ENCODE measurements around the gene CTNNA1. TPM values are rescaled to one million over a fixed set of nuclear protein-coding genes. Genes with fewer than 3 reads are reported as not detected.

Gene CTNNA1
- polyA plus RNA-seq, 3 donors, result 74.0 to 172 (median 129) TPM

GRCh38 chr5:138946831-138947560 lies 193.8 kb downstream of the CTNNA1 start:
- 94 to 97% (median 96%) methylated on average over 20 of the region's 20 CpGs for WGBS, 3 donors
- no peak overlapping the region for H3K27ac ChIP-seq (ENCODE audit: low read depth, low read length)

- no peak overlapping the region for H3K27ac ChIP-seq (ENCODE audit: low read depth, low read length)
- 37 to 95% (median 91%) methylated on average over 5 of the region's 5 CpGs for WGBS, 3 donors
Observed at GRCh38 chr5:138947780-138948179, 194.6 kb downstream of the CTNNA1 start.

GRCh38 chr5:138948471-138949222 lies 195.4 kb downstream of the CTNNA1 start:
- 52 to 79% (median 73%) methylated on average over 23 of the region's 23 CpGs for WGBS, 3 donors
- H3K27ac ChIP-seq (ENCODE audit: low read depth, low read length), result no peak overlapping the region

- WGBS, 3 donors, result 71 to 92% (median 86%) methylated on average over 4 of the region's 4 CpGs
- H3K27ac ChIP-seq (ENCODE audit: low read depth, low read length), result no peak overlapping the region
Observed at GRCh38 chr5:138949223-138949574, 196.0 kb downstream of the CTNNA1 start.

GRCh38 chr5:138949988-138950387 lies 196.8 kb downstream of the CTNNA1 start:
- WGBS, 3 donors, result 53 to 96% (median 89%) methylated on average over 3 of the region's 3 CpGs

DNA sequence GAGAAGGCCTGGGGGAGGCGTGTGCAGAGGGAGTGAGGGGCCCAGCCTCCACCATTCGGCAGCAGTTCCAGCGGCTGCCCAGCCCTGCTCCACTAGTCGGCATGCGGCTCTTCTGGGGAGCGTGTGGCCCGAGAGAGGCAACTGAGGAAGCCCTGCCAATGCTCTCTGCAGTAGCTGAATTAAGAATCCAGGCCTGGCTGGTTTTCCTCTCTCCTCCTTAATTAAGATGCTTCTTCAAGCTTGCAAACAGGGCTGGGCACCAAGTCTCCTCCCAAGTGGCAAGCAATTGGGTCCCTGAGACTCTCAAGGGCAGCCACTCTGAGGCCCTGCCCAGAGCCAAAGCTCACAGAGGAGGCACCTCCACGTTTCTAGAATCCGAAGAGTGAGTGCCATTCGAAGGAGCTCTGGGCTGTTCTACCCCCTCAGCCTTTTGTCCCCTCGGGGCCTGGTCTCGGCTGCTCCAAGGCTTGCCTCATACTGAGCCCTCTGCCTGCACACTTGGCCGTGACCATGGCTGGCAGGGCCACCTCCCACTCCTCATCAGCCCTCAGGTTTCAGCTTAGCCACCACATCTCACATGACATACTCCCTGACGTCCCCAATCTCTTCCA lies 197.3 kb downstream of the CTNNA1 start:
- H3K27ac ChIP-seq (ENCODE audit: low read depth, low read length), result no peak overlapping the region
- 57 to 83% (median 79%) methylated on average over 14 of the region's 14 CpGs for WGBS, 3 donors

More at GRCh38 chr5:138949988-138950387, 196.8 kb downstream of the CTNNA1 start:
- no peak overlapping the region for H3K27ac ChIP-seq (ENCODE audit: low read depth, low read length)

DNA sequence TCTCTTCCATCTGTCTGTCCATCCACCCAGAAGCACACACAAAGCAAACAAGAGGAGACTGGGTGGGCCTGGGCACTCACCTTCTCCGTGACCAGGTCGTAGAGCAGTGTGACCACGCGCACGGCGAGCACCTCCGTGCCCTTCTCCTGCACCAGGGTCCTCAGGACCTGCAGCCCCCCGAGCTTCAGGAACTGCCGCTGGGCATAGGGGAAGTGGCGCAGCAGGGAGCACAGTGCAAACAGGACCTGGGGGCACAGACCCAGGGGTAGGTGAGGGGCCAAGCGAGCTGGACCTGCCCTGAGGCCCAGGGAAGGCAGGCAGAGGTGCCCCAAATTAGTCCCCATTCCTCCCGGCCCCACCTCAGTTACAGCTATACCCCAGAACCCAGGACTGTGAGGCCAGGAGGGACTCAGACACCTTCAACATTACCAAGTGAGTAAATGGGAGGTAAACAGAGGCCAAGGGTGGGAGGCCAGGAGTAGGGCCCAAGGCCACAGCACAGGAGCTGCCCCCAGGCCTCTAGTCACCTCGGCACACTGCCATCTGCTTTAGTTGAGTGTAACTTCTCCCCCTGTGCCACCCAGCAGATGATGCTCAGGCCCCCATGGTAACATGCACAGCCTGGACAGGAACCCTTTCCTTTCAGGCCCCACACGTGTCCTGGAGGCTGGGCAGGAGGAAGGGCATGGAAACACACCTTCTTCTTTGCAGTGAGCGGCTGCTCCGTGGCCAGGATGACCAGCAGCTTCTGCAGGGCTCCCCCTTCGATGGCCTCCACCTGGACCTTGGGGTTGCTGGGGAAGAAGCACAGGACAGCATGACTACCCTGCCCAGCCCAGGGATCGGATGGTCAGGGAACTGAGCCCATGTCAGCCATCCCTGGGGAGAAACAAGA lies 198.1 kb downstream of the CTNNA1 start:
- 88 to 96% (median 95%) methylated on average over 18 of the region's 18 CpGs for WGBS, 3 donors
- H3K27ac ChIP-seq (ENCODE audit: low read depth, low read length), result no peak overlapping the region

GRCh38 chr5:138951986-138952735 lies 198.9 kb downstream of the CTNNA1 start:
- no peak overlapping the region for H3K27ac ChIP-seq (ENCODE audit: low read depth, low read length)
- 64 to 91% (median 86%) methylated on average over 17 of the region's 17 CpGs for WGBS, 3 donors

GRCh38 chr5:138952962-138953361 lies 199.7 kb downstream of the CTNNA1 start:
- WGBS, 3 donors, result 8 to 37% (median 27%) methylated on average over 6 of the region's 6 CpGs
- no peak overlapping the region for H3K27ac ChIP-seq (ENCODE audit: low read depth, low read length)

GRCh38 chr5:138953387-138954256 lies 200.4 kb downstream of the CTNNA1 start:
- WGBS, 3 donors, result 29 to 33% (median 31%) methylated on average over 14 of the region's 14 CpGs
- no peak overlapping the region for H3K27ac ChIP-seq (ENCODE audit: low read depth, low read length)

DNA sequence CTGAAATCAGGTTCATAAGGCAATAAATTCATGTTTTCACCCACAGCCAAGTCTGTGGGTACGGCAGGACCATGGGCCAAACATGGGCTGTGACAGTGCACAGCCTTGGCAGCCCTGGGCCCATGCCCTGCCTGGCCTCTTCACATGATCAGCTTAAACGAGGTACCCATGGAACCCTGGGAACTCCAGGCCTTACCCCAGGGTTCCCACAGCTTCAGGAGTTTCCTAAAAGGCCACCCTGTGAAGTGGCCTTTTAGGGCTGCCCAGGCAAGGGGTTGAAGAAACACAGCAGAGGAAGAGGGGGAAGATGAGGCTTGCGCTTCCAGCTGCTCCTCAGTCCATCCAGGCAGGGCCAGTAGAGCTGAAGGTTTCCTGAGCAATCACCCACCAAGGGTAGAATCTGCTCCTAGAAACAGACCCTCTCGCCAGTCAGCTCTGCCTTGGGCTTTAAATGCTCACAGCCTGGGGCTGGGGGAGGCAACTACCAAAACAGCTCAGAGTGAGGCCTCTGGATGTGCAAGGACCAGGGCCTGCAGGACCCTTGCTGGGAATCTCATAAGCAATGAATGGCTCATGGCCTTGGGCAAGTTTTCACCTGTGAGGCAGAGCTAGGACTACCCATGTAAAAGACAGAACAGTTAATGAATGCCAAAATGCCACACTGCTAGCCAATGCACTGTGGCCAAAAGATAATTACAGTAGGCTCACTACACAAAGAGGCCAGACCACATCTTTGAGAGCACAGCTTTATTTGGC lies 201.2 kb downstream of the CTNNA1 start:
- 81 to 83% (median 82%) methylated on average over 4 of the region's 4 CpGs for WGBS, 3 donors
- H3K27ac ChIP-seq (ENCODE audit: low read depth, low read length), result no peak overlapping the region

DNA sequence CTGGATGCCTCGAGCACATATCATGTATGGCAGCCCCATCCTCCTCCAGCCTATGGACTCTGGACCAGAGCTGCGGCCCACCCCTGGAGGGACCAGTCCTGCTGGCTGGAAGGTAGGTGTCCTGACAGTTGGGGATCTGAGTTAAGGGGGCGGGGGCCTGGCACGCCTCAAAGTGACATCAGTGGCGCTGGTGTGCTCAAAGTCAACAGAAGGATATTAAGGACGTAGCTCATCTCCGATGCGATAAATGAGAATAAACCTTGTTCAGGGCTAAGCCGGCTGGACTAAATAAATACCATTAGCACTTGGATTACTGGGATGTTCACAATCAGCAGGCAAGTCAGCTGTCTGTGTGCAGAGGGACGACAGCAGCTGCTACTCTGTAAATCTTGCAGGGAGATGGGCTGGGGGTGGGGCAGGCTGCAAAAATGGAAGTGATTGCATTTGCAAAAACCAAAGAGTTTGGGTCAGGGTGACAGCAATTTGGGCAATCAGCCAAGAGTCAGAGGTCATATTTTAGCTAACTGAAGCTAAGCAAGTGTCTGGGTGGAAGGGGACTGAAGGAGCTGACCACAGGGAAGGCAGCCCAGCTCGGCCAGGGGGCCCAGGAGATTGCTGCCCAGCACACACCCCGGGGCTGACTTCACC lies 201.9 kb downstream of the CTNNA1 start:
- WGBS, 3 donors, result 70 to 73% (median 72%) methylated on average over 12 of the region's 12 CpGs

GRCh38 chr5:138955671-138956295 lies 202.6 kb downstream of the CTNNA1 start:
- H3K27ac ChIP-seq (ENCODE audit: low read depth, low read length), result no peak overlapping the region
- 80 to 82% (median 82%) methylated on average over 9 of the region's 9 CpGs for WGBS, 3 donors

More for the DNA sequence above, 201.9 kb downstream of the CTNNA1 start:
- no peak overlapping the region for H3K27ac ChIP-seq (ENCODE audit: low read depth, low read length)

DNA sequence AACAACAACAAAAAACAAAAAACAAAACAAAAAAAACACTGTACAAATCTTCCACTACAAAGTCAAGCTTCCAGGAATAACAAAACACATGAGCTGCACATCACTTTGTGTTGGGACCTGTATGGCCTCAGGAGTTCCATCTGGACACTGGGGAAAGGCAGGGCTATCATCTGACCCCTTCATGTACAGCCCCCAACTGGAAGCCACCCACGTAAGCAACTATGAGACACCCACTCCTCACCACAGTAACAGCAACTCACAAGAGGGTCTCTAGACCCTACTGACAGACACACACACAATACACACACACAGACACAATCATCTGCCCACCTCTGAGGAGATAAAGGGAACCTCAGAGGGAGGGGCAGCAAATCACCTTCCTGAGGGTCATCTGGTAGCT lies 203.6 kb downstream of the CTNNA1 start:
- WGBS, 3 donors, result 90 to 97% (median 95%) methylated on average over 1 of the region's 1 CpG
- no peak overlapping the region for H3K27ac ChIP-seq (ENCODE audit: low read depth, low read length)

DNA sequence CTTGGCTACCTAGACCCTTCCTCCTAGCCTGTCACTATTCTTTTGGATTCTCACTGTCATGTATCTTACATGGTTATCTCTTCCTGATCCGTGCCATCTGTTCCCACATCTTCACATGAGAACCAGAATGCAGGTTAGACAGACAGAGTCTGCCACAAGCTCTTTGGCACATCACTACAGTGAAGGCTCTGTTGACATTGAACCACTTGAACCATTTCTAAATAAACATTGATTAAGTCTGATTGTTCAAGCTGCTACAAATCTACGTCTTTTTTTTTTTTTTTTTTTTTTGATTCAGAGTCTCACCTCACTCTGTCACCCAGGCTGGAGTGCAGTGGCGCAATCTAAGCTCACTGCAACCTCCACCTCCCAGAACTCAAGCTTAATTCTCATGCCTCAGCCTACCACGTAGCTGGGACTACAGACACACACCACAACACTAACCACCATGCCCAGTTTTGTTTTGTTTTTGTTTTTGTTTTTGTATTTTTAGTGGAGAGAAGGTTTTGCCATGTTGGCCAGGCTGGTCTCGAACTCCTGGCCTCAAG lies 207.0 kb downstream of the CTNNA1 start:
- H3K27ac ChIP-seq (ENCODE audit: low read depth, low read length), result no peak overlapping the region
- 75 to 92% (median 91%) methylated on average over 5 of the region's 5 CpGs for WGBS, 3 donors
